GM12864 (cell line): ENCODE measurements around the gene EXOC6.
"Not testable (repeated sequence)": the region's sequence is repeated elsewhere in the genome, so short reads cannot be mapped to it uniquely, and the experiment has no call there.

ENCODE experiments used
- DNase-seq: peaks from one replicate; pipeline ENCODE4 v3.0.0-alpha.2; 2011; ENCODE audit warnings: low read depth
- H3K4me3 ChIP-seq: 2 replicates; pipeline ENCODE4 v1.5.1; 2011; ENCODE audit warnings: mild to moderate bottlenecking, low read depth, low read length, control low read depth
- CTCF ChIP-seq: IDR thresholded peaks from 2 replicates; pipeline ENCODE4 v1.5.1; 2011; ENCODE audit warnings: low read depth, mild to moderate bottlenecking, moderate library complexity, low read length, control low read depth, inconsistent platforms; ENCODE audit errors: missing control alignments

Gene EXOC6

DNA sequence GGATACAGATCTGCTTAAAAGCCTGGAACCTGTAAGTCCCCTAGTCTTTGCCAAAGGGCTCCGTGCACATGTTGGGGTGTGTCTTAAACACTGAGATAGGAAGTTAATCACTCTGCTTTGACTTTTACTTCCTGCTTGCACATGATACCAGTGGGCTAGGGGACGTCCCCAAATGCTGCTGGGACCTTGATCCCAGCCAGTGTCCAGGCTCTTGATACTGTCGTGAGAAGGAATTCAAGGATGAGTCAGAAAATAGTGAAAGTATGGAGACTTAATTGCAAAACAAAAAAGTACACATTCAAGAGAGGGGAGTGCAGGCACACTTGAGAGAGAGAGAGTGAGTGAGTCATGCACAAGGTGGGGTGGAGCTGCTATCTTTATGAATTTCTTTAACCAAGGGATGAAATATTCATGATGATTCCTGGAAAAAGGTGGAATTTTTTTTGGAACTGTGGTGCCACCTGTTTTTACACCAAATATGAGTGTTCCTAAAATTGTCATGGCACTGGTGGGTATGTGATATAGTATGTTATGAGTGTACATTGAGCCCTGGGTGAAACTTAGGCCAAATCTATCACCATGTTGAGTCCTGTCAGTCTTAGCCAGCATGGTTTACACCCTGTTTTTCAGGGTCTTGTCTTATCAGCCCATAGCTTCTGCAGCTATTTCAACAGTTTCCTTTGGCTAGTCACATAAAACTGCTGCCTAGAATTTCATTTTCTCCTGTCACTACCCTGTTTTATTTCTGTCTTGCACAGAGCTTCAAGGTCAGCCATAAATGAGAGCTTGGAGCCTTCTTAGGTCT lies 123.9 kb downstream of the EXOC6 start:
- DNase-seq = no peak
- no peak for TF ChIP-seq CTCF
- H3K4me3 ChIP-seq = no peak overlapping the region

DNA sequence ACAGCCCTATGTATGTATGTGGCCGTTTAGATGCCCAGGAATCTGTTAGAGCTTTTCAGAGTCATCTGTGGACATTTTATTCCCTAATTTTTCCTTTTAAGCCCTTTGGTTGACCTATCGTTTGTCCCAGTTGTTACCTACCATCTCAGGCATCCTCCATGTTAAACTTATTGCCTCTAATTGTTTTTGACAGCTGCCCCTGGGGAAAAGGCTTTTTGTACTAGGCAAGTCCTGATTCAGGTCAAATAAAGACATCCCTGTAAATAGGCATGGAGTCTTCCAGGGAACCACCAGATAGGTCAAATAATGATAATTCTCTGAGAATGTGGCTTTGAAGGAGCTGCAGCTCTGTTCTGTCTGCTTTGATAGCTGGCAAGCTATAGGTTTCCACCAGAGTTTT lies 124.6 kb downstream of the EXOC6 start:
- no peak overlapping the region for H3K4me3 ChIP-seq
- no peak for DNase-seq
- TF ChIP-seq CTCF = no peak

DNA sequence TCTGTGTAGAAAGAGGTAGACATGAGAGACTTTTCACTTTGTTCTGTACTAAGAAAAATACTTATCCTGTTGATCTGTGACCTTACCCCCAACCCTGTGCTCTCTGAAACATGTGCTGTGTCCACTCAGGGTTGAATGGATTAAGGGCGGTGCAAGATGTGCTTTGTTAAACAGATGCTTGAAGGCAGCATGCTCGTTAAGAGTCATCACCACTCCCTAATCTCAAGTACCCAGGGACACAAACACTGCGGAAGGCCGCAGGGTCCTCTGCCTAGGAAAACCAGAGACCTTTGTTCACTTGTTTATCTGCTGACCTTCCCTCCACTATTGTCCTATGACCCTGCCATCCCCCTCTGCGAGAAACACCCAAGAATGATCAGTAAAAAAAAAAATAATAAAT lies 128.0 kb downstream of the EXOC6 start:
- not testable (repeated sequence) for H3K4me3 ChIP-seq

DNA sequence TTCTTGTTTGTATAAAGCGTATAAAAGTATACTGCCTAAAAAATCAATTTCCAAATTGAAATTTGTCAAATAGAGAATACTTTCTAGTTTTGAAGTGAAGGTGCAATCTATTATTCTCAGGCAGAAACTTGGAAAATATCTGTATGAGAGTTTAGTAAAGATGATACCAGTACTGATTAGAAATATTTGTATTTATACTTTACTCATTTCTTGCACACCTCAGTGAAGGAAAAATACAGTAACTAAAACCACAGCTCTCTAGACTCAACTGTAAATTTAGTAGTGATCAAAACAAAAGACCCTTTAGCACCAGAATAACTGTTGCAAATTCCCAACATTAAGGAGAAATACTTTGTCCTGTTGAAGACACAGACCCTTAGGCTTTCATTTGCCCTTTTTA lies 140.9 kb downstream of the EXOC6 start:
- no peak overlapping the region for H3K4me3 ChIP-seq
- TF ChIP-seq CTCF = no peak
- DNase-seq = no peak

More for the DNA sequence above, 128.0 kb downstream of the EXOC6 start:
- DNase-seq = not testable (repeated sequence)

DNA sequence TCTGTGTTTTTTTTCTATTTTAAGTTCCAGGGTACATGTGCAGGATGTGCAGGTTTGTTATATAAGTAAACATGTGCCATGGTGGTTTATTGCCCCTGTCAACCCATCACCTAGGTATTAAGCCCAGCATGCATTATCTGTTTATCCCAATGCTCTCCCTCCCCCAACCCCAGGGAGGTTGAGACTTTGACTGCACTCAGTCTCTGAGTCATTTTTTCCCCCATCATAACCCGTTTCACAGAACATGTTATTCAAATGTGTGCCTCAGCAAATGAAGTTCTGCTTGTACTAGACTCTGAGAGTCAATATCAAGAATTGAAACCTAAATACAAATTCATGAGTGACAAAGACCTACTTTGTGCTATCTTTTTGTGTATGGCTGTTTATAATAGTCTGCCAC lies 142.3 kb downstream of the EXOC6 start:
- H3K4me3 ChIP-seq = no peak overlapping the region
- no peak for DNase-seq
- TF ChIP-seq CTCF = no peak

DNA sequence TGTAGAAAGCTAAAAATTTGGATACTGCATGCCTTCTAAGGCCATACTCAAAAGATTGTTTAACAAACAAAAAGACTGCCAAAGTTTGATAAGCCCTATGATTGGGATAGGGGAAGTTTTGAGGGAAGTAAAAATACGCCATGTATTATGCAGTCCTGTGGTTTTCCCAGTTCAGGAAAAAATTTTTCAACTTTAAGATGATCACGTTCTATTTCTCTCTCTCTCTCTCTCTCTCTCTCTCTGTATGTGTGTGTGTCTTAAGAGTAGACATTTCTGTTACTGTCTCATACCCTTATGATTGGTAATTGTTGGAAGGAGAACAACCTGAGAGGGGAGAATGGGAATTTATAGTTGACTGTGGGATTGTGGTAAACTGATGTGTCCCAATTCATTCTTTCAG lies 143.2 kb downstream of the EXOC6 start:
- H3K4me3 ChIP-seq = no peak overlapping the region
- no peak for DNase-seq
- TF ChIP-seq CTCF = no peak

DNA sequence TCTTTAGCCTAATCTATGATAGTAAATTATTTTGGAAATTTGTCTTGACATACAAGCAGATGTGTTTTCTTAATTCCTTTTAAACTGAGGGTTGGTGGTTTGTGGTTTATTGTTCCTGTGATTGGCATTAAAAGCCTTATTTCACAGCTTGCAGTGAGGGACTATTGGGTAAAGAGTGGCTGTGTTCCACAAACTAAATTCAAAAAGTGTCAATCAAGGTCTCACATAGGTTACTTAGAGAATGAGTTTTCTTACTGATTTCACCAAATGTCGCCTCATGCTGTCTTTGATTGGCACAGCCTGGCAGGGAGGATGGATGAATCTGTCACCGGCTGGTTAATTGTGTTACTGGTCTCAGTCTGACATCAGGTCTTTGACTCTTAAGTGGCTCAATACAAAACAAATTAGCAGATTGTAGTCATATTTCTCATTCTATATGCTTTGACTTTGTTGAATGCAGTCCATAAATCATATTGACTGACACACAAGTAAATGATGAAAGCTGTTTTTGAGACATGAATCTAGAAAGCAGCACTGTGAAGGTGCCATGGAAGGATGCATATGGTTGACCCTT lies 145.5 kb downstream of the EXOC6 start:
- no peak overlapping the region for H3K4me3 ChIP-seq
- DNase-seq = no peak
- TF ChIP-seq CTCF = no peak
